A204.1 (cell line): ENCODE results near the gene CPNE9.

Experiments used
- FAIRE-seq: peaks from 2 replicates; lab custom pipeline; 2012; peaks lifted over from hg19 to GRCh38; lab: Jason Lieb, UNC

Gene CPNE9

GRCh38 chr3:9779075-9779593, 75.5 kb downstream of the CPNE9 start:
- FAIRE-seq: no peak
